ENCODE data around the gene ISY1.

ISY1 gene

GRCh38 chr3:129106866-129107565 is 53.8 kb downstream of the ISY1 start:
- no peak overlapping the region for H3K23ac ChIP-seq (ENCODE audit: low read length)
- no peak overlapping the region for H3K4me2 ChIP-seq (ENCODE audit: low read length)
- no peak overlapping the region for H3K14ac ChIP-seq (ENCODE audit: low read length)
- H2BK120ac ChIP-seq (ENCODE audit: insufficient read depth, low read length, poor library complexity): no peak overlapping the region
- no peaks in the 10 kb centered on the region for H3K79me2 ChIP-seq (ENCODE audit: control insufficient read depth, insufficient read depth, low read length, poor library complexity)
- no peak overlapping the region for H4K91ac ChIP-seq (ENCODE audit: low read depth, low read length)
- H4K8ac ChIP-seq (ENCODE audit: low read depth, low read length): no peak overlapping the region
- no peaks in the 10 kb centered on the region for H3K4me1 ChIP-seq (ENCODE audit: control insufficient read depth in 1 of 2, insufficient read depth in 2 of 2, low read length in 2 of 2)
- WGBS (ENCODE audit: extremely low coverage, insufficient coverage, insufficient read length): no CpG with 5 or more reads among the region's 19 CpGs
- no peak overlapping the region for H3K4ac ChIP-seq (ENCODE audit: low read depth, low read length)
- no peak overlapping the region for H3K27ac ChIP-seq (ENCODE audit: low read depth, low read length)
- H2AK5ac ChIP-seq (ENCODE audit: low read length): no peak overlapping the region
- no peak overlapping the region for H2AFZ ChIP-seq (ENCODE audit: insufficient read depth, low read length, poor library complexity)
- no peaks in the 10 kb centered on the region for H3K9me3 ChIP-seq (ENCODE audit: insufficient read depth, low read depth, low read length)
- H3K4me3 ChIP-seq (ENCODE audit: low read depth, low read length): no peak overlapping the region
- no peak for DNase-seq
- H3K9ac ChIP-seq (ENCODE audit: low read length): no peak overlapping the region
- no peaks in the 10 kb centered on the region for H3K79me1 ChIP-seq (ENCODE audit: low read length)
- H2BK5ac ChIP-seq (ENCODE audit: low read depth, low read length, poor library complexity): no peak overlapping the region
- peaks cover 9 to 17% of the 10 kb centered on the region in 2 experiments for H3K36me3 ChIP-seq (ENCODE audit: control insufficient read depth in 1 of 2, insufficient read depth in 2 of 2, low read length in 2 of 2)
- no peak overlapping the region for H3K18ac ChIP-seq (ENCODE audit: low read length)
- no peaks in the 10 kb centered on the region for H3K27me3 ChIP-seq (ENCODE audit: insufficient read depth, low read length)
- no peak overlapping the region for H4K12ac ChIP-seq (ENCODE audit: low read depth, low read length)
- H2BK12ac ChIP-seq (ENCODE audit: low read length): no peak overlapping the region

GRCh38 chr3:129106320-129106719 is 54.5 kb downstream of the ISY1 start:
- no peak for DNase-seq
- Histone ChIP-seq H3K79me2 (ENCODE audit: control insufficient read depth, insufficient read depth, low read length, poor library complexity) (no peaks in the 10 kb centered on the region), H3K4ac (ENCODE audit: low read depth, low read length) (no peak overlapping the region), H3K14ac (ENCODE audit: low read length) (no peak overlapping the region), H3K9me3 (ENCODE audit: insufficient read depth, low read depth, low read length) (no peaks in the 10 kb centered on the region), H2AFZ (ENCODE audit: insufficient read depth, low read length, poor library complexity) (no peak overlapping the region), H2BK120ac (ENCODE audit: insufficient read depth, low read length, poor library complexity) (no peak overlapping the region), H3K23ac (ENCODE audit: low read length) (no peak overlapping the region), H3K79me1 (ENCODE audit: low read length) (no peaks in the 10 kb centered on the region), H2BK12ac (ENCODE audit: low read length) (no peak overlapping the region), H3K36me3 (ENCODE audit: control insufficient read depth in 1 of 2, insufficient read depth in 2 of 2, low read length in 2 of 2) (peaks cover 7 to 18% of the 10 kb centered on the region in 2 experiments), H3K18ac (ENCODE audit: low read length) (peak overlapping the region; percentile 21), H3K27me3 (ENCODE audit: insufficient read depth, low read length) (no peaks in the 10 kb centered on the region), H4K8ac (ENCODE audit: low read depth, low read length) (no peak overlapping the region), H4K91ac (ENCODE audit: low read depth, low read length) (no peak overlapping the region), H3K4me3 (ENCODE audit: low read depth, low read length) (no peak overlapping the region), H2BK5ac (ENCODE audit: low read depth, low read length, poor library complexity) (no peak overlapping the region), H3K4me2 (ENCODE audit: low read length) (no peak overlapping the region), H3K4me1 (ENCODE audit: control insufficient read depth in 1 of 2, insufficient read depth in 2 of 2, low read length in 2 of 2) (no peaks in the 10 kb centered on the region), H2AK5ac (ENCODE audit: low read length) (no peak overlapping the region), H3K9ac (ENCODE audit: low read length) (no peak overlapping the region), H4K12ac (ENCODE audit: low read depth, low read length) (no peak overlapping the region), H3K27ac (ENCODE audit: low read depth, low read length) (no peak overlapping the region)
- WGBS (ENCODE audit: extremely low coverage, insufficient coverage, insufficient read length): no CpG with 5 or more reads among the region's 5 CpGs

GRCh38 chr3:129105862-129106261 is 55.0 kb downstream of the ISY1 start:
- no peak overlapping the region for H4K91ac ChIP-seq (ENCODE audit: low read depth, low read length)
- no peaks in the 10 kb centered on the region for H3K4me1 ChIP-seq (ENCODE audit: control insufficient read depth in 1 of 2, insufficient read depth in 2 of 2, low read length in 2 of 2)
- DNase-seq: no peak
- no CpG with 5 or more reads among the region's 4 CpGs for WGBS (ENCODE audit: extremely low coverage, insufficient coverage, insufficient read length)
- no peak overlapping the region for H2AFZ ChIP-seq (ENCODE audit: insufficient read depth, low read length, poor library complexity)
- no peak overlapping the region for H3K4ac ChIP-seq (ENCODE audit: low read depth, low read length)
- no peak overlapping the region for H3K4me2 ChIP-seq (ENCODE audit: low read length)
- H3K27me3 ChIP-seq (ENCODE audit: insufficient read depth, low read length): no peaks in the 10 kb centered on the region
- no peak overlapping the region for H2BK12ac ChIP-seq (ENCODE audit: low read length)
- no peak overlapping the region for H3K14ac ChIP-seq (ENCODE audit: low read length)
- H3K79me2 ChIP-seq (ENCODE audit: control insufficient read depth, insufficient read depth, low read length, poor library complexity): no peaks in the 10 kb centered on the region
- no peak overlapping the region for H2BK120ac ChIP-seq (ENCODE audit: insufficient read depth, low read length, poor library complexity)
- H3K18ac ChIP-seq (ENCODE audit: low read length): no peak overlapping the region
- H3K4me3 ChIP-seq (ENCODE audit: low read depth, low read length): no peak overlapping the region
- no peak overlapping the region for H3K9ac ChIP-seq (ENCODE audit: low read length)
- H3K27ac ChIP-seq (ENCODE audit: low read depth, low read length): no peak overlapping the region
- no peaks in the 10 kb centered on the region for H3K79me1 ChIP-seq (ENCODE audit: low read length)
- H3K23ac ChIP-seq (ENCODE audit: low read length): no peak overlapping the region
- H2BK5ac ChIP-seq (ENCODE audit: low read depth, low read length, poor library complexity): no peak overlapping the region
- no peak overlapping the region for H4K8ac ChIP-seq (ENCODE audit: low read depth, low read length)
- no peaks in the 10 kb centered on the region for H3K9me3 ChIP-seq (ENCODE audit: insufficient read depth, low read depth, low read length)
- no peak overlapping the region for H2AK5ac ChIP-seq (ENCODE audit: low read length)
- H3K36me3 ChIP-seq (ENCODE audit: control insufficient read depth in 1 of 2, insufficient read depth in 2 of 2, low read length in 2 of 2): peaks cover 6 to 18% of the 10 kb centered on the region in 2 experiments
- H4K12ac ChIP-seq (ENCODE audit: low read depth, low read length): no peak overlapping the region

GRCh38 chr3:129104498-129105079 is 56.3 kb downstream of the ISY1 start:
- Histone ChIP-seq H2BK5ac (ENCODE audit: low read depth, low read length, poor library complexity) (no peak overlapping the region), H3K4ac (ENCODE audit: low read depth, low read length) (no peak overlapping the region), H3K9me3 (ENCODE audit: insufficient read depth, low read depth, low read length) (no peaks in the 10 kb centered on the region), H2AK5ac (ENCODE audit: low read length) (no peak overlapping the region), H3K4me3 (ENCODE audit: low read depth, low read length) (no peak overlapping the region), H2BK120ac (ENCODE audit: insufficient read depth, low read length, poor library complexity) (no peak overlapping the region), H3K9ac (ENCODE audit: low read length) (no peak overlapping the region), H4K8ac (ENCODE audit: low read depth, low read length) (no peak overlapping the region), H3K18ac (ENCODE audit: low read length) (no peak overlapping the region), H3K36me3 (ENCODE audit: control insufficient read depth in 1 of 2, insufficient read depth in 2 of 2, low read length in 2 of 2) (peaks cover 6 to 18% of the 10 kb centered on the region in 2 experiments), H3K27me3 (ENCODE audit: insufficient read depth, low read length) (no peaks in the 10 kb centered on the region), H3K14ac (ENCODE audit: low read length) (no peak overlapping the region), H3K4me2 (ENCODE audit: low read length) (no peak overlapping the region), H3K23ac (ENCODE audit: low read length) (no peak overlapping the region), H4K12ac (ENCODE audit: low read depth, low read length) (no peak overlapping the region), H3K79me2 (ENCODE audit: control insufficient read depth, insufficient read depth, low read length, poor library complexity) (no peaks in the 10 kb centered on the region), H3K4me1 (ENCODE audit: control insufficient read depth in 1 of 2, insufficient read depth in 2 of 2, low read length in 2 of 2) (no peaks in the 10 kb centered on the region), H2AFZ (ENCODE audit: insufficient read depth, low read length, poor library complexity) (no peak overlapping the region), H3K79me1 (ENCODE audit: low read length) (no peaks in the 10 kb centered on the region), H3K27ac (ENCODE audit: low read depth, low read length) (no peak overlapping the region), H4K91ac (ENCODE audit: low read depth, low read length) (no peak overlapping the region), H2BK12ac (ENCODE audit: low read length) (no peak overlapping the region)
- DNase-seq: no peak
- WGBS (ENCODE audit: extremely low coverage, insufficient coverage, insufficient read length): no CpG with 5 or more reads among the region's 6 CpGs
